Fibroblast of lung (primary cell): ENCODE measurements around the gene PGA5. TPM values are rescaled to one million over a fixed set of nuclear protein-coding genes. Genes with fewer than 3 reads are reported as not detected.
"Not testable (repeated sequence)": the region's sequence is repeated elsewhere in the genome, so short reads cannot be mapped to it uniquely, and the experiment has no call there.

Experiments
- DNase-seq, 2 donors: peaks; one replicate each; pipeline versions ENCODE4 v3.0.0 to v3.0.0-alpha.2; 2010; ENCODE audit warnings: low read depth in 2 of 2
- H2AFZ ChIP-seq: 2 replicates; pipeline ENCODE4 v1.5.1; 2012; ENCODE audit warnings: low read length, control low read depth, inconsistent platforms
- H3K27ac ChIP-seq: 2 replicates; pipeline ENCODE4 v1.5.1; 2011; ENCODE audit warnings: low read length, control low read depth; ENCODE audit not compliant: insufficient read depth
- H3K27me3 ChIP-seq: 2 replicates; pipeline ENCODE4 v1.5.1; 2011; ENCODE audit warnings: mild to moderate bottlenecking, low read length; ENCODE audit not compliant: control insufficient read depth, insufficient read depth
- H3K36me3 ChIP-seq: 2 replicates; pipeline ENCODE4 v1.5.1; 2011; ENCODE audit warnings: low read length; ENCODE audit not compliant: control insufficient read depth, insufficient read depth
- H3K4me1 ChIP-seq: 2 replicates; pipeline ENCODE4 v1.5.1; 2011; ENCODE audit warnings: low read length; ENCODE audit not compliant: control insufficient read depth, insufficient read depth; ENCODE audit errors: extremely low read depth
- H3K4me2 ChIP-seq: 2 replicates; pipeline ENCODE4 v1.5.1; 2011; ENCODE audit warnings: low read length, control low read depth; ENCODE audit not compliant: insufficient read depth; ENCODE audit errors: extremely low read depth
- H3K4me3 ChIP-seq, 4 experiments: fragments of 200-600 bp in 1 of 4; sonication (generic) in 1 of 4; replicated peaks in 1 of 4; 2 replicates each; pipeline ENCODE4 v1.5.1; 2011 to 2016; ENCODE audit warnings: low read length in 4 of 4, low read depth in 3 of 4, mild to moderate bottlenecking in 3 of 4, control low read depth in 2 of 4, inconsistent platforms in 1 of 4, mixed read lengths in 1 of 4; ENCODE audit not compliant: insufficient read depth in 1 of 4; ENCODE audit errors: control extremely low read depth in 1 of 4
- H3K79me2 ChIP-seq: 2 replicates; pipeline ENCODE4 v1.5.1; 2012; ENCODE audit warnings: mild to moderate bottlenecking, low read length, inconsistent platforms; ENCODE audit not compliant: control insufficient read depth, insufficient read depth
- H3K9ac ChIP-seq: 2 replicates; pipeline ENCODE4 v1.5.1; 2011; ENCODE audit warnings: mild to moderate bottlenecking, low read length, control low read depth; ENCODE audit not compliant: insufficient read depth
- H3K9me3 ChIP-seq: 2 replicates; pipeline ENCODE4 v1.5.1; 2012; ENCODE audit warnings: low read depth, low read length; ENCODE audit not compliant: control insufficient read depth, insufficient read depth
- H4K20me1 ChIP-seq: 2 replicates; pipeline ENCODE4 v1.5.1; 2011; ENCODE audit warnings: low read length; ENCODE audit not compliant: control insufficient read depth, insufficient read depth; ENCODE audit errors: extremely low read depth
- CTCF ChIP-seq, 2 donors: IDR thresholded peaks in 1 of 2; conservative IDR thresholded peaks in 1 of 2; 1 replicate in 1 of 2; 2 replicates in 1 of 2; pipeline ENCODE4 v1.5.1; 2011 to 2012; ENCODE audit warnings: low read length in 2 of 2, control low read depth in 1 of 2, inconsistent platforms in 1 of 2, low read depth in 1 of 2, mild to moderate bottlenecking in 1 of 2
- EZH2 ChIP-seq: IDR thresholded peaks from 2 replicates; pipeline ENCODE4 v1.5.1; 2012; ENCODE audit warnings: low read length, control low read depth, mild to moderate bottlenecking; ENCODE audit errors: missing control alignments
- polyA minus RNA-seq: library from RNA; depleted of rRNA, polyadenylated mRNA; stranded (reverse); fragments of >200 nt; gene quantifications from 2 replicates; pipeline ENCODE4 v1.2.3, GENCODE V29; 2011; ENCODE audit warnings: low replicate concordance
- polyA plus RNA-seq, 2 donors: library from polyadenylated mRNA; depleted of rRNA in 1 of 2; stranded (reverse) in 1 of 2; unstranded in 1 of 2; fragments of >200 nt; gene quantifications; 2 replicates each; pipeline ENCODE4 v1.2.1, GENCODE V29; 2011 to 2012; ENCODE audit warnings: missing spikeins in 1 of 2
- total RNA-seq: library from RNA; depleted of rRNA; stranded (reverse); fragments of >200 nt; gene quantifications from 2 replicates; pipeline ENCODE4 v1.2.1, GENCODE V29; 2014

Gene PGA5
- total RNA-seq, result 3.3 TPM in 1 of 2 replicates, not detected in the other
- polyA plus RNA-seq, result 0.18 and 1.3 TPM in 2 replicates
- polyA plus RNA-seq (2012), result 0.71 and 1.7 TPM in 2 replicates
- 2.6 TPM in 1 of 2 replicates, not detected in the other for polyA minus RNA-seq

GRCh38 chr11:61240875-61241274 is at the start of gene PGA5:
Gene PGA5 (plus strand): TSS chr11:61241175. CDS start chr11:61241227, 52 bp downstream.
- not testable (repeated sequence) for H4K20me1 ChIP-seq, H3K36me3 ChIP-seq, DNase-seq, H3K27me3 ChIP-seq, H3K4me1 ChIP-seq, H3K4me3 ChIP-seq, H3K79me2 ChIP-seq, H2AFZ ChIP-seq, H3K9ac ChIP-seq, H3K4me2 ChIP-seq, H3K9me3 ChIP-seq, H3K27ac ChIP-seq

- no peaks in the 10 kb centered on the region for H3K9me3 ChIP-seq
- no peak overlapping the region for H3K27ac ChIP-seq
- no peak for TF ChIP-seq EZH2
- no peak for TF ChIP-seq CTCF (conservative IDR thresholded peaks at IDR 0.05 in 1 of 2, IDR thresholded peaks at IDR 0.05 in 1 of 2; ENCODE audit: low read depth in 1 of 2, low read length in 2 of 2)
- no peaks in the 10 kb centered on the region for H3K79me2 ChIP-seq
- H3K4me3 ChIP-seq, result no peak overlapping the region
- no peaks in the 10 kb centered on the region for H3K27me3 ChIP-seq
- DNase-seq, result no peak
- H4K20me1 ChIP-seq, result no peaks in the 10 kb centered on the region
- no peaks in the 10 kb centered on the region for H3K36me3 ChIP-seq
- no peak overlapping the region for H2AFZ ChIP-seq
- no peak overlapping the region for H3K9ac ChIP-seq
- no peak overlapping the region for H3K4me2 ChIP-seq
- no peaks in the 10 kb centered on the region for H3K4me1 ChIP-seq
Measured at GRCh38 chr11:61193596-61193995, 47.4 kb upstream of the PGA5 start.

GRCh38 chr11:61194169-61194671 is 46.8 kb upstream of the PGA5 start:
- Histone ChIP-seq H3K4me1 (no peaks in the 10 kb centered on the region), H4K20me1 (no peaks in the 10 kb centered on the region), H3K4me2 (no peak overlapping the region), H3K4me3 (no peak overlapping the region), H3K9ac (no peak overlapping the region), H3K27ac (no peak overlapping the region), H3K27me3 (no peaks in the 10 kb centered on the region), H3K79me2 (no peaks in the 10 kb centered on the region), H3K36me3 (no peaks in the 10 kb centered on the region), H3K9me3 (no peaks in the 10 kb centered on the region), H2AFZ (no peak overlapping the region)
- DNase-seq, result no peak
- TF ChIP-seq EZH2 (no peak), CTCF (conservative IDR thresholded peaks at IDR 0.05 in 1 of 2, IDR thresholded peaks at IDR 0.05 in 1 of 2; ENCODE audit: low read depth in 1 of 2, low read length in 2 of 2) (no peak)
